Kidney (tissue), 14 donors: Measurements from ENCODE around the gene INHBB. TPM values are rescaled to one million over a fixed set of nuclear protein-coding genes. Genes with fewer than 3 reads are reported as not detected.

Source experiments
- DNase-seq, 5 donors: peaks; one replicate each; pipeline ENCODE4 v3.0.0-alpha.2; 2013 to 2020
- FAIRE-seq: peaks from 2 replicates; lab custom pipeline; 2012; peaks lifted over from hg19 to GRCh38; lab: Jason Lieb, UNC
- H3K27ac ChIP-seq, 2 donors: one replicate each; pipeline ENCODE4 v1.7.0; 2013; ENCODE audit warnings: low read depth in 2 of 2, low read length in 2 of 2, inconsistent platforms in 1 of 2
- H3K27me3 ChIP-seq: one replicate; pipeline ENCODE4 v1.7.1; 2013; ENCODE audit warnings: low read length, inconsistent platforms; ENCODE audit not compliant: control insufficient read depth, insufficient read depth
- H3K36me3 ChIP-seq, 3 donors: one replicate each; pipeline versions ENCODE4 v1.7.0 to v1.7.1; 2013; ENCODE audit warnings: low read length in 3 of 3, control low read depth in 1 of 3, inconsistent platforms in 1 of 3; ENCODE audit not compliant: insufficient read depth in 3 of 3, control insufficient read depth in 2 of 3
- H3K4me1 ChIP-seq, 3 donors: one replicate each; pipeline versions ENCODE4 v1.7.0 to v1.7.1; 2013; ENCODE audit warnings: low read length in 3 of 3, inconsistent platforms in 1 of 3, low read depth in 1 of 3; ENCODE audit not compliant: control insufficient read depth in 2 of 3, insufficient read depth in 2 of 3
- H3K4me3 ChIP-seq, 3 donors: one replicate each; pipeline versions ENCODE4 v1.7.0 to v1.8.1; 2013; ENCODE audit warnings: low read length in 3 of 3, control low read depth in 1 of 3, inconsistent platforms in 1 of 3
- H3K9ac ChIP-seq, 3 donors: one replicate each; pipeline versions ENCODE4 v1.7.0 to v1.7.1; 2013; ENCODE audit warnings: low read length in 3 of 3, control low read depth in 1 of 3, inconsistent platforms in 1 of 3
- H3K9me3 ChIP-seq, 3 donors: one replicate each; pipeline versions ENCODE4 v1.7.0 to v1.7.1; 2013; ENCODE audit warnings: low read length in 3 of 3, control low read depth in 1 of 3, inconsistent platforms in 1 of 3; ENCODE audit not compliant: control insufficient read depth in 2 of 3, insufficient read depth in 1 of 3
- CTCF ChIP-seq: IDR thresholded peaks from 3 replicates; pipeline ENCODE4 v1.5.1; 2012; ENCODE audit warnings: mild to moderate bottlenecking, moderate library complexity, borderline replicate concordance; ENCODE audit not compliant: insufficient read depth; ENCODE audit errors: extremely low read depth
- intact Hi-C: fragments of 100-400 bp; cut with DNase I; formaldehyde crosslinking; loops from one replicate; pipeline ENCODE4 v1.11.1; 2022
- polyA plus RNA-seq: library from polyadenylated mRNA; stranded (reverse); fragments of 350-450 nt; fragmentation: Illumina TruSeq; extraction: RNeasy Lipid Tissue Mini Kit (QIAGEN cat#74804); gene quantifications from one replicate; pipeline ENCODE4 v1.2.3, GENCODE V29; 2014; ENCODE audit warnings: low read depth, low replicate concordance; ENCODE audit not compliant: insufficient read depth
- total RNA-seq: library from RNA; stranded (reverse); fragmentation: NEBNext Ultra II Directional; extraction: Animal tissue kit (Norgen Biotek cat#: 25700); gene quantifications from one replicate; pipeline ENCODE4 v1.2.1, GENCODE V29; 2021
- donor health status: control.
- donor health status: control.
- donor health status: control.
- donor health status: control.
- donor health status: control.
- donor health status: DM: yes; HTN: yes; CAD: no.
- donor health status: Normal renal cell carcinoma (clear cell type).

The INHBB gene
- total and polyA plus RNA-seq, 2 donors from 2014 or later, result 0.49 to 3.7 TPM

GRCh38 chr2:120348134-120348736 is 2.3 kb downstream of the INHBB start:
- DNase-seq, result no peak
- Histone ChIP-seq H3K27ac (no peak overlapping the region), H3K9ac (no peak overlapping the region), H3K4me3 (no peak overlapping the region), H3K36me3 (no peaks in the 10 kb centered on the region), H3K4me1 (peaks cover 0 to 9% (median under 1%) of the 10 kb centered on the region in 3 donors), H3K27me3 (peaks cover 37% of the 10 kb centered on the region), H3K9me3 (no peaks in the 10 kb centered on the region)
- no peak for TF ChIP-seq CTCF
- FAIRE-seq, result no peak
- intact Hi-C loops, result no loop called here

- H3K36me3 ChIP-seq, result no peaks in the 10 kb centered on the region
- H3K27ac ChIP-seq, result no peak overlapping the region
- intact Hi-C loops, result no loop called here
- FAIRE-seq (no peak), DNase-seq (peak in 4 of 5 donors; percentile 33 to 59 (median 46))
- no peak overlapping the region for H3K4me3 ChIP-seq
- no peaks in the 10 kb centered on the region for H3K9me3 ChIP-seq
- H3K4me1 ChIP-seq, result peaks cover 0 to 4% (median 0%) of the 10 kb centered on the region in 3 donors
- no peak overlapping the region for H3K9ac ChIP-seq
- no peak for TF ChIP-seq CTCF
- peaks cover 32% of the 10 kb centered on the region for H3K27me3 ChIP-seq
These were observed 3.0 kb downstream of the INHBB start for GRCh38 chr2:120348737-120349439.

- intact Hi-C loops, result no loop called here
- peaks cover 0 to 4% (median 0%) of the 10 kb centered on the region in 3 donors for H3K4me1 ChIP-seq
- DNase-seq, result no peak
These were observed 3.5 kb downstream of the INHBB start for GRCh38 chr2:120349440-120349921.

More at GRCh38 chr2:120349440-120349921, 3.5 kb downstream of the INHBB start:
- no peak for TF ChIP-seq CTCF
- Histone ChIP-seq H3K9ac (no peak overlapping the region), H3K36me3 (no peaks in the 10 kb centered on the region), H3K4me3 (no peak overlapping the region), H3K27me3 (peaks cover 31% of the 10 kb centered on the region), H3K27ac (no peak overlapping the region), H3K9me3 (no peaks in the 10 kb centered on the region)
- no peak for FAIRE-seq
